Measurements from ENCODE around the gene TOP3B.

Gene TOP3B

GRCh38 chr22:21961127-21961867 is 21.3 kb downstream of the TOP3B start:
- no peak for DNase-seq

- no peak for DNase-seq
Measured at GRCh38 chr22:21960200-21961126, 22.1 kb downstream of the TOP3B start.

GRCh38 chr22:21959274-21960074 is 23.1 kb downstream of the TOP3B start:
- DNase-seq, result no peak

GRCh38 chr22:21958360-21959273 is 24.0 kb downstream of the TOP3B start:
- no peak for DNase-seq

GRCh38 chr22:21952586-21953571 is 29.7 kb downstream of the TOP3B start, which contains the start of gene PPM1F:
TSS of gene PPM1F (minus strand) at chr22:21952848. CDS start at chr22:21946048, 6,800 bp downstream.
- DNase-seq, result peak; percentile 89

GRCh38 chr22:21951931-21952465 is 30.6 kb downstream of the TOP3B start:
- DNase-seq, result peak; percentile 54

GRCh38 chr22:21951062-21951461 is 31.5 kb downstream of the TOP3B start:
- DNase-seq, result no peak

GRCh38 chr22:21949948-21950347 is 32.6 kb downstream of the TOP3B start:
- DNase-seq, result no peak

GRCh38 chr22:21949569-21949918 is 33.0 kb downstream of the TOP3B start:
- no peak for DNase-seq

- DNase-seq, result no peak
Measured at GRCh38 chr22:21948824-21949568, 33.6 kb downstream of the TOP3B start.

GRCh38 chr22:21948390-21948789 is 34.2 kb downstream of the TOP3B start:
- no peak for DNase-seq

- peak; percentile 89 for DNase-seq
Measured at GRCh38 chr22:21947040-21948014, 35.3 kb downstream of the TOP3B start.

GRCh38 chr22:21946262-21946925 is 36.2 kb downstream of the TOP3B start:
- no peak for DNase-seq

GRCh38 chr22:21945453-21946261 is 36.9 kb downstream of the TOP3B start:
- DNase-seq, result no peak

GRCh38 chr22:21944871-21945270 is 37.7 kb downstream of the TOP3B start:
- no peak for DNase-seq

GRCh38 chr22:21943571-21944448 is 38.8 kb downstream of the TOP3B start:
- DNase-seq, result no peak
